WI38 (cell line): ENCODE measurements around the gene LAMA5.

Source experiments
- H3K4me3 ChIP-seq: 2 replicates; pipeline ENCODE4 v1.5.1; 2011; ENCODE audit warnings: low read depth, mild to moderate bottlenecking, control low read depth, low read length
- CTCF ChIP-seq: IDR thresholded peaks from 2 replicates; pipeline ENCODE4 v1.5.1; 2012; ENCODE audit warnings: low read depth, mild to moderate bottlenecking, control low read depth, low read length

LAMA5 gene

GRCh38 chr20:62391165-62392076 lies 24.3 kb upstream of the LAMA5 start:
- TF ChIP-seq CTCF: no peak
- no peak overlapping the region for H3K4me3 ChIP-seq

- H3K4me3 ChIP-seq: no peak overlapping the region
Measured at GRCh38 chr20:62390317-62391164, 23.4 kb upstream of the LAMA5 start.

GRCh38 chr20:62389601-62390087 lies 22.5 kb upstream of the LAMA5 start:
- TF ChIP-seq CTCF: no peak
- no peak overlapping the region for H3K4me3 ChIP-seq

More at GRCh38 chr20:62390317-62391164, 23.4 kb upstream of the LAMA5 start:
- no peak for TF ChIP-seq CTCF

- TF ChIP-seq CTCF: no peak
- H3K4me3 ChIP-seq: no peak overlapping the region
Measured at GRCh38 chr20:62388839-62389600, 21.9 kb upstream of the LAMA5 start.

- TF ChIP-seq CTCF: no peak
- peak overlapping the region; percentile 99 for H3K4me3 ChIP-seq
Measured at GRCh38 chr20:62387933-62388635, 21.0 kb upstream of the LAMA5 start.

- no peak for TF ChIP-seq CTCF
- peak overlapping the region; percentile 99 for H3K4me3 ChIP-seq
Measured at GRCh38 chr20:62387219-62387913, 20.3 kb upstream of the LAMA5 start.
